HCT116 (cell line): ENCODE results near the gene ZNHIT6. TPM values are rescaled to one million over a fixed set of nuclear protein-coding genes. Genes with fewer than 3 reads are reported as not detected.
"Not testable (repeated sequence)": the region's sequence is repeated elsewhere in the genome, so short reads cannot be mapped to it uniquely, and the experiment has no call there.

Source experiments
- ATAC-seq: fragments of 200-7000 bp; cut with Tn5 transposase; 2 replicates; pipeline ENCODE4 v1.9.1; 2020; ENCODE audit warnings: mild to moderate bottlenecking, moderate library complexity
- BruUV-seq: library from RNA; stranded (reverse); fragments of 400-500 nt; replicated peaks from 2 replicates; lab custom pipeline; 2021; lab: Mats Ljungman, UMichigan
- CTCF ChIA-PET: fragments of 300-600 bp; sonication (Branson Sonifier 250); formaldehyde crosslinking; loops from one replicate; lab custom pipeline; 2021; ENCODE audit warnings: antibody characterized with exemption; lab: Charles Lee
- POLR2A ChIA-PET: fragments of 300-600, 350-600 bp; sonication (Branson Sonifier 250); formaldehyde crosslinking; loops from one replicate; lab custom pipeline; 2021; ENCODE audit warnings: antibody characterized with exemption; lab: Charles Lee
- RAD21 ChIA-PET, 2 experiments: fragments of 300-600 bp; sonication (Branson Sonifier 250); formaldehyde crosslinking; loops; one replicate each; lab custom pipeline; 2023; ENCODE audit warnings: low total read pairs in 2 of 2; ENCODE audit not compliant: uncharacterized antibody in 2 of 2, unreplicated experiment in 2 of 2, low non-redundant PET in 1 of 2; lab: Charles Lee
- DNase-seq: peaks from one replicate; pipeline ENCODE4 v3.0.0-alpha.2; 2010; ENCODE audit warnings: low read depth, low spot score
- H2AFZ ChIP-seq: fragments of 200-600 bp; shearing (Covaris generic), sonication (generic); 2 replicates; pipeline ENCODE4 v1.6.1; 2017; ENCODE audit warnings: low read depth, mixed run types, mixed read lengths, antibody characterized with exemption, low read length; ENCODE audit not compliant: poor library complexity, severe bottlenecking
- H3K27ac ChIP-seq: 2 replicates; pipeline ENCODE4 v1.5.1; 2012; ENCODE audit warnings: low read depth, low read length
- H3K27me3 ChIP-seq: fragments of 200-600 bp; sonication (generic); 2 replicates; pipeline ENCODE4 v1.6.1; 2016; ENCODE audit warnings: mixed run types, low read length, mixed read lengths; ENCODE audit not compliant: insufficient read depth
- H3K36me3 ChIP-seq, 2 experiments: fragments of 200-500 bp in 1 of 2; fragments of 200-600 bp in 1 of 2; sonication (Bioruptor generic) in 1 of 2; sonication (generic) in 1 of 2; 2 replicates each; pipeline versions ENCODE4 v1.5.1 to v1.6.1; 2014 to 2016; ENCODE audit warnings: low read length in 2 of 2, inconsistent platforms in 1 of 2, mixed read lengths in 1 of 2, mixed run types in 1 of 2; ENCODE audit not compliant: insufficient read depth in 2 of 2, control insufficient read depth in 1 of 2
- H3K4me1 ChIP-seq, 2 experiments: fragments of 200-600 bp in 1 of 2; sonication (generic) in 1 of 2; 2 replicates each; pipeline versions ENCODE4 v1.5.1 to v1.6.1; 2012 to 2017; ENCODE audit warnings: low read length in 2 of 2, inconsistent platforms in 1 of 2, mild to moderate bottlenecking in 1 of 2, mixed read lengths in 1 of 2, mixed run types in 1 of 2, moderate library complexity in 1 of 2; ENCODE audit not compliant: insufficient read depth in 2 of 2, control insufficient read depth in 1 of 2
- H3K4me2 ChIP-seq: fragments of 200-600 bp; sonication (generic); 2 replicates; pipeline ENCODE4 v1.6.1; 2017; ENCODE audit warnings: mixed run types, low read length, mixed read lengths
- H3K4me3 ChIP-seq, 2 experiments: fragments of 200-600 bp in 1 of 2; sonication (generic) in 1 of 2; replicated peaks in 1 of 2; 2 replicates each; pipeline ENCODE4 v1.5.1; 2011 to 2016; ENCODE audit warnings: low read length in 2 of 2, control low read depth in 1 of 2, low read depth in 1 of 2, mild to moderate bottlenecking in 1 of 2, mixed read lengths in 1 of 2, mixed run types in 1 of 2
- H3K79me2 ChIP-seq: fragments of 200-600 bp; sonication (generic); 2 replicates; pipeline ENCODE4 v1.6.1; 2017; ENCODE audit warnings: mild to moderate bottlenecking, mixed run types, low read length, moderate library complexity, mixed read lengths; ENCODE audit not compliant: insufficient read depth
- H3K9ac ChIP-seq: fragments of 200-600 bp; sonication (generic); 2 replicates; pipeline ENCODE4 v1.6.1; 2016; ENCODE audit warnings: low read length, mixed read lengths
- H3K9me2 ChIP-seq: fragments of 200-600 bp; sonication (generic), shearing (Covaris generic); 2 replicates; pipeline ENCODE4 v1.6.1; 2017; ENCODE audit warnings: mixed run types, mild to moderate bottlenecking, moderate library complexity; ENCODE audit not compliant: insufficient read depth
- H3K9me3 ChIP-seq, 2 experiments: fragments of 200-500 bp in 1 of 2; fragments of 200-600 bp in 1 of 2; sonication (Bioruptor generic) in 1 of 2; sonication (generic) in 1 of 2; 2 replicates each; pipeline ENCODE4 v1.6.1; 2014 to 2017; ENCODE audit warnings: low read length in 2 of 2, mixed read lengths in 2 of 2, inconsistent platforms in 1 of 2, low read depth in 1 of 2, mild to moderate bottlenecking in 1 of 2, mixed run types in 1 of 2, moderate library complexity in 1 of 2; ENCODE audit not compliant: control insufficient read depth in 1 of 2, insufficient read depth in 1 of 2
- H4K20me1 ChIP-seq: fragments of 200-600 bp; sonication (generic), shearing (Covaris generic); 2 replicates; pipeline ENCODE4 v1.6.1; 2017; ENCODE audit warnings: mixed run types, mild to moderate bottlenecking, moderate library complexity; ENCODE audit not compliant: insufficient read depth
- CEBPB ChIP-seq: IDR thresholded peaks from 2 replicates; pipeline ENCODE4 v1.6.1; 2012; ENCODE audit warnings: low read depth
- EZH2 ChIP-seq: fragments of 200-600 bp; sonication (generic); IDR thresholded peaks from 2 replicates; pipeline ENCODE4 v1.6.1; 2017; ENCODE audit warnings: antibody characterized with exemption, mixed run types
- RAD21 ChIP-seq: IDR thresholded peaks from 2 replicates; pipeline ENCODE4 v1.6.1; 2012; ENCODE audit warnings: low read depth, mild to moderate bottlenecking
- SIN3A ChIP-seq: IDR thresholded peaks from 2 replicates; pipeline ENCODE4 v1.6.1; 2012; ENCODE audit warnings: low read depth
- ZNF274 ChIP-seq: fragments of 200-500 bp; sonication (Bioruptor generic); IDR thresholded peaks from 2 replicates; pipeline ENCODE4 v1.6.1; 2014; ENCODE audit warnings: mild to moderate bottlenecking, low read depth, low read length, inconsistent platforms
- intact Hi-C: fragments of 100-400 bp; cut with micrococcal nuclease; formaldehyde crosslinking; loops from 2 replicates; pipeline ENCODE4 v1.10.0; 2022
- total RNA-seq: library from RNA; stranded (reverse); gene quantifications from one replicate; pipeline ENCODE4 v1.2.1, GENCODE V29; 2021; ENCODE audit not compliant: unreplicated experiment
- TF ChIP-seq, protein P1 (sequence below): IDR thresholded peaks from 2 replicates; pipeline ENCODE4 v1.6.1; 2012
- TF ChIP-seq, protein P2 (sequence below): IDR thresholded peaks from 2 replicates; pipeline ENCODE4 v1.6.1; 2012; ENCODE audit warnings: low read depth

ZNHIT6 gene
- total RNA-seq, 1 experiment from 2014 or later = 18.4 TPM

- H3K36me3 ChIP-seq = peaks cover 0 to 11% of the 10 kb centered on the region in 2 experiments; a peak in 1 of 4 replicates
- H3K27me3 ChIP-seq = no peaks in the 10 kb centered on the region
- peaks cover 0 to 15% of the 10 kb centered on the region in 2 experiments; a peak in 2 of 4 replicates for H3K4me1 ChIP-seq
- H3K9me2 ChIP-seq = no peaks in the 10 kb centered on the region
- DNase-seq (no peak), ATAC-seq (no peak)
- intact Hi-C loops = no loop called here
- H3K9ac ChIP-seq = no peak overlapping the region
- no peaks in the 10 kb centered on the region for H3K79me2 ChIP-seq
- no peak for TF ChIP-seq EZH2
- TF ChIP-seq, protein P1, sequence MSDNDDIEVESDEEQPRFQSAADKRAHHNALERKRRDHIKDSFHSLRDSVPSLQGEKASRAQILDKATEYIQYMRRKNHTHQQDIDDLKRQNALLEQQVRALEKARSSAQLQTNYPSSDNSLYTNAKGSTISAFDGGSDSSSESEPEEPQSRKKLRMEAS = no peak
- no peaks in the 10 kb centered on the region for H4K20me1 ChIP-seq
- CTCF ChIA-PET = no interaction called here
- BruUV-seq = no TSS peak
- POLR2A ChIA-PET = no interaction called here
- peaks cover 4 to 7% of the 10 kb centered on the region in 2 experiments; a peak in 2 of 4 replicates for H3K9me3 ChIP-seq
- H2AFZ ChIP-seq = no peak overlapping the region
- H3K4me3 ChIP-seq = no peak overlapping the region
- RAD21 ChIA-PET = no interaction called here
- H3K27ac ChIP-seq = no peak overlapping the region
- no peak overlapping the region for H3K4me2 ChIP-seq
Observed at GRCh38 chr1:85650645-85651044, 57.6 kb downstream of the ZNHIT6 start.

GRCh38 chr1:85649591-85649990 is 58.6 kb downstream of the ZNHIT6 start:
- ATAC-seq (no peak), DNase-seq (no peak)
- Histone ChIP-seq H3K36me3 (peaks cover 0 to 11% of the 10 kb centered on the region in 2 experiments; a peak in 1 of 4 replicates), H3K4me1 (peaks cover 0 to 4% of the 10 kb centered on the region in 2 experiments; a peak in 2 of 4 replicates), H3K9me2 (no peaks in the 10 kb centered on the region), H3K27me3 (no peaks in the 10 kb centered on the region), H3K79me2 (no peaks in the 10 kb centered on the region), H3K27ac (no peak overlapping the region), H3K9me3 (peaks cover 4 to 7% of the 10 kb centered on the region in 2 experiments; a peak in 2 of 4 replicates), H3K9ac (no peak overlapping the region), H2AFZ (no peak overlapping the region), H3K4me3 (no peak overlapping the region), H3K4me2 (no peak overlapping the region), H4K20me1 (no peaks in the 10 kb centered on the region)
- CTCF ChIA-PET = no interaction called here
- intact Hi-C loops = no loop called here
- TF ChIP-seq, protein P1 = no peak
- TF ChIP-seq, protein P2, sequence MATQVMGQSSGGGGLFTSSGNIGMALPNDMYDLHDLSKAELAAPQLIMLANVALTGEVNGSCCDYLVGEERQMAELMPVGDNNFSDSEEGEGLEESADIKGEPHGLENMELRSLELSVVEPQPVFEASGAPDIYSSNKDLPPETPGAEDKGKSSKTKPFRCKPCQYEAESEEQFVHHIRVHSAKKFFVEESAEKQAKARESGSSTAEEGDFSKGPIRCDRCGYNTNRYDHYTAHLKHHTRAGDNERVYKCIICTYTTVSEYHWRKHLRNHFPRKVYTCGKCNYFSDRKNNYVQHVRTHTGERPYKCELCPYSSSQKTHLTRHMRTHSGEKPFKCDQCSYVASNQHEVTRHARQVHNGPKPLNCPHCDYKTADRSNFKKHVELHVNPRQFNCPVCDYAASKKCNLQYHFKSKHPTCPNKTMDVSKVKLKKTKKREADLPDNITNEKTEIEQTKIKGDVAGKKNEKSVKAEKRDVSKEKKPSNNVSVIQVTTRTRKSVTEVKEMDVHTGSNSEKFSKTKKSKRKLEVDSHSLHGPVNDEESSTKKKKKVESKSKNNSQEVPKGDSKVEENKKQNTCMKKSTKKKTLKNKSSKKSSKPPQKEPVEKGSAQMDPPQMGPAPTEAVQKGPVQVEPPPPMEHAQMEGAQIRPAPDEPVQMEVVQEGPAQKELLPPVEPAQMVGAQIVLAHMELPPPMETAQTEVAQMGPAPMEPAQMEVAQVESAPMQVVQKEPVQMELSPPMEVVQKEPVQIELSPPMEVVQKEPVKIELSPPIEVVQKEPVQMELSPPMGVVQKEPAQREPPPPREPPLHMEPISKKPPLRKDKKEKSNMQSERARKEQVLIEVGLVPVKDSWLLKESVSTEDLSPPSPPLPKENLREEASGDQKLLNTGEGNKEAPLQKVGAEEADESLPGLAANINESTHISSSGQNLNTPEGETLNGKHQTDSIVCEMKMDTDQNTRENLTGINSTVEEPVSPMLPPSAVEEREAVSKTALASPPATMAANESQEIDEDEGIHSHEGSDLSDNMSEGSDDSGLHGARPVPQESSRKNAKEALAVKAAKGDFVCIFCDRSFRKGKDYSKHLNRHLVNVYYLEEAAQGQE = no peak
- TF ChIP-seq SIN3A = no peak
- no peak for TF ChIP-seq RAD21
- TF ChIP-seq CEBPB = no peak
- no peak for TF ChIP-seq ZNF274
- POLR2A ChIA-PET = no interaction called here
- BruUV-seq = no TSS peak
- RAD21 ChIA-PET = no interaction called here

DNA sequence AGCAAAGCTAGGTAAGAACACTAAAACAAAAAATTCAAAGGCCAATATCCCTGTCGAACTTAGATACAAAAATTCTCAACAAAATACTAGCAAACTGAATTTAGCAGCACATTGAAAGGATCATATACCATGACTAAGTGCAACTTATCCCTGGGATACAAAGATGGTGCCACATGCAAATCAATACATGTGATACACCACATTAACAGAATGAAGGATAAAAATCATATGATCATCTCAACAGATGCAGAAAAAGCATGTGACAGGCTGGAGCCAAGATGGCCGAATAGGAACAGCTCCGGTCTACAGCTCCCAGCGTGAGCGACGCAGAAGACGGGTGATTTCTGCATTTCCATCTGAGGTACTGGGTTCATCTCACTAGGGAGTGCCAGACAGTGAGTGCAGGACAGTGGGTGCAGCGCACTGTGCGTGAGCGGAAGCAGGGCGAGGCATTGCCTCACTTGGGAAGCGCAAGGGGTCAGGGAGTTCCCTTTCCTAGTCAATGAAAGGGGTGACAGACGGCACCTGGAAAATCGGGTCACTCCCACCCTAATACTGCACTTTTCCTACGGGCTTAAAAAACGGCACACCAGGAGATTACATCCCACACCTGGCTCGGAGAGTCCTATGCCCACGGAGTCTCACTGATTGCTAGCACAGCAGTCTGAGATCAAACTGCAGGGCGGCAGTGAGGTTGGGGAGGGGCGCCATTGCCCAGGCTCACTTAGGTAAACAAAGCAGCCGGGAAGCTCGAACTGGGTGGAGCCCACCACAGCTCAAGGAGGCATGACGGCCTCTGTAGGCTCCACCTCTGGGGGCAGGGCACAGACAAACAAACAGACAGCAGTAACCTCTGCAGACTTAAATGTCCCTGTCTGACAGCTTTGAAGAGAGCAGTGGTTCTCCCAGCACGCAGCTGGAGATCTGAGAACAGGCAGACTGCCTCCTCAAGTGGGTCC is 66.4 kb downstream of the ZNHIT6 start:
- RAD21 ChIA-PET, H3K9me2 ChIP-seq, H3K79me2 ChIP-seq, DNase-seq, H3K9ac ChIP-seq, BruUV-seq, H3K27ac ChIP-seq, CTCF ChIA-PET, H3K4me1 ChIP-seq, ATAC-seq, H2AFZ ChIP-seq, H3K4me2 ChIP-seq, POLR2A ChIA-PET, H3K27me3 ChIP-seq, H3K36me3 ChIP-seq, intact Hi-C loops, H3K4me3 ChIP-seq, H4K20me1 ChIP-seq: not testable (repeated sequence)
- peaks cover 0 to 10% of the 10 kb centered on the region in 2 experiments; a peak in 2 of 4 replicates for H3K9me3 ChIP-seq
